Adrenal gland (tissue), 5 donors: ENCODE data around the gene ATG4D.

Source experiments
- CTCF ChIP-seq, 6 experiments: fragments of 450-650 bp in 4 of 6; fragments of 200-600 bp in 2 of 6; sonication (generic) in 1 of 6; IDR thresholded peaks; 1 replicate in 5 of 6; 2 replicates in 1 of 6; pipeline versions ENCODE4 v1.5.1 to v1.8.0; 2016 to 2021; ENCODE audit warnings: antibody characterized with exemption in 6 of 6, mild to moderate bottlenecking in 2 of 6, moderate library complexity in 1 of 6
- POLR2A ChIP-seq, 2 donors: fragments of 450-650 bp; IDR thresholded peaks; one replicate each; pipeline ENCODE4 v1.6.1; 2017; ENCODE audit warnings: antibody characterized with exemption in 2 of 2, mild to moderate bottlenecking in 2 of 2, moderate library complexity in 1 of 2
- donor health status: DM: no; HTN: no; CAD: no.

- TF ChIP-seq CTCF (IDR thresholded peaks at IDR 0.05) (no peak), POLR2A (IDR thresholded peaks at IDR 0.05) (no peak)
Measured at GRCh38 chr19:10562609-10563008, 18.9 kb downstream of the ATG4D start.
